K562 (cell line): Measurements from ENCODE around the gene SLC5A5. TPM values are rescaled to one million over a fixed set of nuclear protein-coding genes. Genes with fewer than 3 reads are reported as not detected.

Experiments
- ARID1B ChIP-seq: fragments of 450-650 bp; IDR thresholded peaks from 2 replicates; pipeline ENCODE4 v1.6.1; 2016; ENCODE audit warnings: antibody characterized with exemption, mild to moderate bottlenecking, inconsistent platforms
- CREB1 ChIP-seq, 2 experiments: sonication (generic) in 1 of 2; formaldehyde crosslinking in 1 of 2; IDR thresholded peaks; 2 replicates each; pipeline versions ENCODE4 v1.6.1 to v1.8.0; 2012 to 2022; ENCODE audit warnings: inconsistent platforms in 1 of 2, mild to moderate bottlenecking in 1 of 2, missing genetic modification reagents in 1 of 2, moderate library complexity in 1 of 2
- CXXC5 ChIP-seq: fragments of 250-450 bp; sonication (Bioruptor Pico); IDR thresholded peaks from 2 replicates; pipeline ENCODE4 v1.8.0; 2022; ENCODE audit warnings: inconsistent platforms, mild to moderate bottlenecking, moderate library complexity
- DACH1 ChIP-seq: fragments of 450-650 bp; IDR thresholded peaks from 2 replicates; pipeline ENCODE4 v1.6.1; 2018; ENCODE audit not compliant: partially characterized antibody
- EGR1 ChIP-seq: fragments of 450-650 bp; conservative IDR thresholded peaks from 2 replicates; pipeline ENCODE4 v1.6.1; 2017; ENCODE audit warnings: mild to moderate bottlenecking
- LCOR ChIP-seq: sonication (generic); formaldehyde crosslinking; IDR thresholded peaks from 2 replicates; pipeline ENCODE4 v1.8.0; 2022; ENCODE audit warnings: mild to moderate bottlenecking, missing genetic modification reagents
- MTA3 ChIP-seq: fragments of 450-650 bp; formaldehyde crosslinking; IDR thresholded peaks from 2 replicates; pipeline ENCODE4 v1.6.1; 2017; ENCODE audit warnings: mild to moderate bottlenecking, borderline replicate concordance
- RFX7 ChIP-seq: fragments of 250-450 bp; sonication (Bioruptor Pico); IDR thresholded peaks from 2 replicates; pipeline ENCODE4 v1.5.1; 2021; ENCODE audit warnings: mild to moderate bottlenecking
- ZFP36 ChIP-seq: fragments of 150-350 bp; IDR thresholded peaks from 2 replicates; pipeline ENCODE4 v1.6.1; 2018; ENCODE audit warnings: low read length, low read depth; ENCODE audit not compliant: partially characterized antibody
- ZNF197 ChIP-seq: fragments of 200-800 bp; sonication (Bioruptor generic); IDR thresholded peaks from 2 replicates; pipeline ENCODE4 v1.6.1; 2016; ENCODE audit warnings: low read depth, missing genetic modification characterization, missing compliant biosample characterization
- polyA plus RNA-seq, 8 experiments: library from polyadenylated mRNA; depleted of rRNA in 4 of 8; stranded (reverse) in 5 of 8; unstranded in 3 of 8; fragments of >200 nt; fragmentation: Nextera tagmentation in 2 of 8; fragmentation: Illumina TruSeq in 1 of 8; extraction: Ambion mirVana in 2 of 8; extraction: Trizol in 1 of 8; gene quantifications; 2 replicates each; pipeline versions ENCODE4 v1.2.1 to v1.2.3, GENCODE V29; 2011 to 2014; ENCODE audit warnings: inconsistent platforms in 1 of 8, missing spikeins in 1 of 8
- total RNA-seq, 7 experiments: library from RNA; depleted of rRNA in 6 of 7; stranded (reverse); fragments of >200 nt in 6 of 7; fragmentation: Illumina TruSeq in 2 of 7; extraction: Trizol in 2 of 7; gene quantifications; 2 replicates each; pipeline versions ENCODE4 v1.2.1 to v1.2.3, GENCODE V29; 2011 to 2021; ENCODE audit warnings: low replicate concordance in 1 of 7
- TF ChIP-seq, protein P1 (sequence below), 2 experiments: IDR thresholded peaks; 2 replicates each; pipeline ENCODE4 v1.6.1; 2012; ENCODE audit warnings: improper control_type of control experiment in 2 of 2, low read depth in 2 of 2, low read length in 2 of 2, borderline replicate concordance in 1 of 2
- TF ChIP-seq, protein P2 (sequence below): sonication (generic); formaldehyde crosslinking; IDR thresholded peaks from 2 replicates; pipeline ENCODE4 v1.8.0; 2022; ENCODE audit warnings: mild to moderate bottlenecking, missing genetic modification reagents
- TF ChIP-seq, protein P3 (sequence below): fragments of 250-450 bp; sonication (Bioruptor Pico); IDR thresholded peaks from 2 replicates; pipeline ENCODE4 v1.5.0; 2021; ENCODE audit warnings: mild to moderate bottlenecking, borderline replicate concordance
- TF ChIP-seq, protein P4 (sequence below): fragments of 250-450 bp; sonication (Bioruptor Pico); IDR thresholded peaks from 2 replicates; pipeline ENCODE4 v1.8.0; 2021; ENCODE audit warnings: borderline replicate concordance, mild to moderate bottlenecking, moderate library complexity; ENCODE audit not compliant: poor library complexity, severe bottlenecking
- TF ChIP-seq, protein P5 (sequence below): sonication (generic); formaldehyde crosslinking; IDR thresholded peaks from 2 replicates; pipeline ENCODE4 v1.8.0; 2022; ENCODE audit warnings: missing genetic modification reagents, mild to moderate bottlenecking, moderate library complexity, borderline replicate concordance
- TF ChIP-seq, protein P6 (sequence below): fragments of 450-650 bp; IDR thresholded peaks from 2 replicates; pipeline ENCODE4 v1.6.1; 2016

Gene SLC5A5
- total and polyA plus RNA-seq, 9 of the 15 experiments (the other 6 are each of a cell fraction or from before 2014, with no cell fraction given), result 0.10 to 0.73 (median 0.23) TPM

DNA sequence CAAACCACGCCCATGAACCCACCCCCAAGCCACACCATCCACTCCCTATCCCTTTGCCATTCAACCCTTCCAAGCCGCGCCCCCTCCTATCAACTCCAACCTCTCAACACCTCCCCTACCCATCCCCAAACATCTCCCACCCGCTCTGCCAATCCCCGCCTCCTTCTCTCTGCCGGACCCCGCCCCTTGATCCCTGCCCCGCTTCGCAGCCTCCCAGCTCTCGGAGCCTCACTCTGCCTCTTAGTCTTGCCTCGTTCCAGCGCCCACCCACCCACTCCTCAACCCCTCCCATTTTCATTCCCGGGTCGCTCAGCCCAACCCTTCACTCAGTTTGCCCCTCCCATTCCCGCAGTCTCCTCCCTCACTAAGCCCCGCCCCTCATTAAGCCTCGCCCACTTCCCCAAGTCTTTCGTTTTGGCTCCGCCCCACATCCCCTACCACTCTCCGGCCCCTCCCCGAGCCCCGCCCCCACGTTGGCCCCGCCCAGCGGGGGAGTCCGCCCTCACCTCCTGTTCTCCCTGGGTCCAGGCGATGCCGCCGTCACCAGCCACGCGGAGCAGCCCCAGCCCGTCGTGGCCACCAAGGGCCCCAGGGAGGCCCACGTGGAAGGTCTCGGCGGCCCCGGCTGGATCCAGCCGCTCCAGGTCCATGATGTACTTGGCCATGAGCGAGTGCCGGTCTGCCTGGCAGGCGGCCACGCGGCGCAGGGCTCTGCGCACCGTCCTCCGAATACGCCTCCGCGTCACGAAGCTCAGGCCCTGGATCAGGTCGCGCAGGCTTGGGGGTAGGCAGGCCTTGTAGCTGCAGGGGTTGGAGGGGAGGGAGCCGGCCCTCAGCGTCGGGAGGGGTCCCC is 29.7 kb upstream of the SLC5A5 start (continued):
- no peak for TF ChIP-seq ZFP36
- peak; percentile 67; the same call in 1 of the 2 replicates for TF ChIP-seq MTA3
- TF ChIP-seq ZNF197 (CRISPR knock-in tag), result no peak
- TF ChIP-seq, protein P1, sequence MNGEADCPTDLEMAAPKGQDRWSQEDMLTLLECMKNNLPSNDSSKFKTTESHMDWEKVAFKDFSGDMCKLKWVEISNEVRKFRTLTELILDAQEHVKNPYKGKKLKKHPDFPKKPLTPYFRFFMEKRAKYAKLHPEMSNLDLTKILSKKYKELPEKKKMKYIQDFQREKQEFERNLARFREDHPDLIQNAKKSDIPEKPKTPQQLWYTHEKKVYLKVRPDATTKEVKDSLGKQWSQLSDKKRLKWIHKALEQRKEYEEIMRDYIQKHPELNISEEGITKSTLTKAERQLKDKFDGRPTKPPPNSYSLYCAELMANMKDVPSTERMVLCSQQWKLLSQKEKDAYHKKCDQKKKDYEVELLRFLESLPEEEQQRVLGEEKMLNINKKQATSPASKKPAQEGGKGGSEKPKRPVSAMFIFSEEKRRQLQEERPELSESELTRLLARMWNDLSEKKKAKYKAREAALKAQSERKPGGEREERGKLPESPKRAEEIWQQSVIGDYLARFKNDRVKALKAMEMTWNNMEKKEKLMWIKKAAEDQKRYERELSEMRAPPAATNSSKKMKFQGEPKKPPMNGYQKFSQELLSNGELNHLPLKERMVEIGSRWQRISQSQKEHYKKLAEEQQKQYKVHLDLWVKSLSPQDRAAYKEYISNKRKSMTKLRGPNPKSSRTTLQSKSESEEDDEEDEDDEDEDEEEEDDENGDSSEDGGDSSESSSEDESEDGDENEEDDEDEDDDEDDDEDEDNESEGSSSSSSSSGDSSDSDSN (IDR thresholded peaks at IDR 0.05; ENCODE audit: borderline replicate concordance in 1 of 2, low read depth in 2 of 2, low read length in 2 of 2), result 0 out of 4 replicates have a peak, but pooled peaks of 1 of the 2 experiments have one; percentile 29
- TF ChIP-seq EGR1, result peak; percentile 79
- TF ChIP-seq, protein P2, sequence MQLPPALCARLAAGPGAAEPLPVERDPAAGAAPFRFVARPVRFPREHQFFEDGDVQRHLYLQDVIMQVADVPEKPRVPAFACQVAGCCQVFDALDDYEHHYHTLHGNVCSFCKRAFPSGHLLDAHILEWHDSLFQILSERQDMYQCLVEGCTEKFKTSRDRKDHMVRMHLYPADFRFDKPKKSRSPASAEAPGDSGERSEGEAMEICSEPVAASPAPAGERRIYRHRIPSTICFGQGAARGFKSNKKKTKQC, result peak; percentile 96
- TF ChIP-seq CXXC5, result peak; percentile 79
- TF ChIP-seq DACH1, result peak; percentile 39
- TF ChIP-seq CREB1 (IDR thresholded peaks at IDR 0.05), result no peak
- peak; percentile 66 for TF ChIP-seq CREB1 (CRISPR knock-in tag; IDR thresholded peaks at IDR 0.05)
- TF ChIP-seq, protein P3, sequence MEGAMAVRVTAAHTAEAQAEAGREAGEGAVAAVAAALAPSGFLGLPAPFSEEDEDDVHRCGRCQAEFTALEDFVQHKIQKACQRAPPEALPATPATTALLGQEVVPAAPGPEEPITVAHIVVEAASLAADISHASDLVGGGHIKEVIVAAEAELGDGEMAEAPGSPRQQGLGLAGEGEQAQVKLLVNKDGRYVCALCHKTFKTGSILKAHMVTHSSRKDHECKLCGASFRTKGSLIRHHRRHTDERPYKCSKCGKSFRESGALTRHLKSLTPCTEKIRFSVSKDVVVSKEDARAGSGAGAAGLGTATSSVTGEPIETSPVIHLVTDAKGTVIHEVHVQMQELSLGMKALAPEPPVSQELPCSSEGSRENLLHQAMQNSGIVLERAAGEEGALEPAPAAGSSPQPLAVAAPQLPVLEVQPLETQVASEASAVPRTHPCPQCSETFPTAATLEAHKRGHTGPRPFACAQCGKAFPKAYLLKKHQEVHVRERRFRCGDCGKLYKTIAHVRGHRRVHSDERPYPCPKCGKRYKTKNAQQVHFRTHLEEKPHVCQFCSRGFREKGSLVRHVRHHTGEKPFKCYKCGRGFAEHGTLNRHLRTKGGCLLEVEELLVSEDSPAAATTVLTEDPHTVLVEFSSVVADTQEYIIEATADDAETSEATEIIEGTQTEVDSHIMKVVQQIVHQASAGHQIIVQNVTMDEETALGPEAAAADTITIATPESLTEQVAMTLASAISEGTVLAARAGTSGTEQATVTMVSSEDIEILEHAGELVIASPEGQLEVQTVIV, result no peak
- TF ChIP-seq, protein P4, sequence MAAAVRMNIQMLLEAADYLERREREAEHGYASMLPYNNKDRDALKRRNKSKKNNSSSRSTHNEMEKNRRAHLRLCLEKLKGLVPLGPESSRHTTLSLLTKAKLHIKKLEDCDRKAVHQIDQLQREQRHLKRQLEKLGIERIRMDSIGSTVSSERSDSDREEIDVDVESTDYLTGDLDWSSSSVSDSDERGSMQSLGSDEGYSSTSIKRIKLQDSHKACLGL, result peak; percentile 45
- TF ChIP-seq LCOR (CRISPR knock-in tag), result peak; percentile 78; the same call in 1 of the 2 replicates
- TF ChIP-seq RFX7 (CRISPR knock-in tag), result no peak
- 0 out of 2 replicates have a peak, but pooled peaks have one; percentile 5 for TF ChIP-seq ARID1B
- TF ChIP-seq, protein P5, sequence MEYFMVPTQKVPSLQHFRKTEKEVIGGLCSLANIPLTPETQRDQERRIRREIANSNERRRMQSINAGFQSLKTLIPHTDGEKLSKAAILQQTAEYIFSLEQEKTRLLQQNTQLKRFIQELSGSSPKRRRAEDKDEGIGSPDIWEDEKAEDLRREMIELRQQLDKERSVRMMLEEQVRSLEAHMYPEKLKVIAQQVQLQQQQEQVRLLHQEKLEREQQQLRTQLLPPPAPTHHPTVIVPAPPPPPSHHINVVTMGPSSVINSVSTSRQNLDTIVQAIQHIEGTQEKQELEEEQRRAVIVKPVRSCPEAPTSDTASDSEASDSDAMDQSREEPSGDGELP (CRISPR knock-in tag), result peak; percentile 62
- TF ChIP-seq, protein P6, sequence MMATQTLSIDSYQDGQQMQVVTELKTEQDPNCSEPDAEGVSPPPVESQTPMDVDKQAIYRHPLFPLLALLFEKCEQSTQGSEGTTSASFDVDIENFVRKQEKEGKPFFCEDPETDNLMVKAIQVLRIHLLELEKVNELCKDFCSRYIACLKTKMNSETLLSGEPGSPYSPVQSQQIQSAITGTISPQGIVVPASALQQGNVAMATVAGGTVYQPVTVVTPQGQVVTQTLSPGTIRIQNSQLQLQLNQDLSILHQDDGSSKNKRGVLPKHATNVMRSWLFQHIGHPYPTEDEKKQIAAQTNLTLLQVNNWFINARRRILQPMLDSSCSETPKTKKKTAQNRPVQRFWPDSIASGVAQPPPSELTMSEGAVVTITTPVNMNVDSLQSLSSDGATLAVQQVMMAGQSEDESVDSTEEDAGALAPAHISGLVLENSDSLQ, result peak; percentile 78
